Stimulated activated CD8-positive, alpha-beta memory T cell treated with anti-CD3 and anti-CD28 coated beads, Interleukin-2, amount 100 ng/mL, for 48 hours (primary cell): ENCODE measurements around the gene TMED10.
"Not testable (repeated sequence)": the region's sequence is repeated elsewhere in the genome, so short reads cannot be mapped to it uniquely, and the experiment has no call there.

Source experiments
- DNase-seq, 2 donors: peaks; one replicate each; pipeline ENCODE4 v3.0.0-alpha.2; 2020; ENCODE audit warnings: low read depth in 2 of 2

The TMED10 gene

GRCh38 chr14:75158843-75159614 is 17.4 kb downstream of the TMED10 start:
- no peak for DNase-seq

- no peak for DNase-seq
These were observed 19.5 kb downstream of the TMED10 start for GRCh38 chr14:75156901-75157300.

GRCh38 chr14:75156111-75156510 is 20.3 kb downstream of the TMED10 start:
- no peak for DNase-seq

DNA sequence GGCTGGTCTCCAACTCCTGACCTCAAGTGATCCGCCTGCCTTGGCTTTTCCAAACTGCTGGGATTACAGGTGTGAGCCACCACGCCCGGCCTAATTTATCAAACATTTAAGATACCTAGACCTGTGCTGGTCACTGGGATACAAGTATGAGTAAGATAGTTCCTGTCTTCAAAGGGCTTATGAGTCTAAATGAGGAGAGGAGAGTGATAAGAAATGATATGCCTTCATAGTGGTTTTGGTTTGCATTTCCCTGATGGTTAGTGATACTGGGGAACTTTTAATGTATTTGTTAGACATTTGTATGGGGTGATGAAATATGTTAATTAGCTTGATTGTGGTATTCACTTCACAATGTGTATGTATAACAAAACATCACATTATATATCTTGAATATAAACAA is 21.2 kb downstream of the TMED10 start:
- DNase-seq = no peak

DNA sequence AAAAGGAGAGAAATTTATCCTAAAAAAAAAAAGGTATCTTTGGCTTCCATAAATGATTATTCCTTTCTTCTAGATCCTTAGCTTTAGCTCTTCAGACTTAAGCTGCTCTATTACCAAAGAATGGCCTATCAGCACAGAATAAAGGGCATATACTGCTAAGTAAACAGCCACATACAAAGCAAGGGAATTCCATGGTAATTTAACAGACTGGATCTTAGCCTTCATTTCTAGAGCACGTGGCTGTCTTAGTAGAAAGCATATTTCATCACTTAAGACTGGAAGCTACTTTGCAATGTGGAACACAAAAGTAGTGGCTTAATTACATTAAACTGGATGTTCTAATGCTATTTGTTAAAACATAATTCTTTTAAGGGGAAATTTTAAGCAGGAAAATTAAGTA is 23.1 kb downstream of the TMED10 start:
- no peak for DNase-seq

GRCh38 chr14:75151851-75152250 is 24.6 kb downstream of the TMED10 start:
- DNase-seq = no peak

DNA sequence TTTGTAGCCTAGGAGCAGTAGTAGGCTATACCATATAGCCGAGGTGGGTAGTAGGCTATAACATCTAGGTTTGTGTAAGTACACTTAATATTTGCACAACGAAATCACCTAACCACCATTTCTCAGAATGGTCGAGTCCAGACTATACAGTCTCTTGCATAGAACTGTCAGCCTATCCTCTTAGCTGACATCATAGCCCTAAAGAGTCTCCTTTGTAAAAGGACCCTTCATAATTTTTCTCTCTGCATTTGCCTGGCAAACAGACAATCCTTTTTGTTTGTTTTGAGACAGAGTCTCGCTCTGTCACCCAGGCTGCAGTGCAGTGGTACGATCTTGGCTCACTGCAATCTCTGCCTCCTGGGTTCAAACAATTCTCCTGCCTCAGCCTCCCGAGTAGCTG is 25.8 kb downstream of the TMED10 start:
- DNase-seq = not testable (repeated sequence)

DNA sequence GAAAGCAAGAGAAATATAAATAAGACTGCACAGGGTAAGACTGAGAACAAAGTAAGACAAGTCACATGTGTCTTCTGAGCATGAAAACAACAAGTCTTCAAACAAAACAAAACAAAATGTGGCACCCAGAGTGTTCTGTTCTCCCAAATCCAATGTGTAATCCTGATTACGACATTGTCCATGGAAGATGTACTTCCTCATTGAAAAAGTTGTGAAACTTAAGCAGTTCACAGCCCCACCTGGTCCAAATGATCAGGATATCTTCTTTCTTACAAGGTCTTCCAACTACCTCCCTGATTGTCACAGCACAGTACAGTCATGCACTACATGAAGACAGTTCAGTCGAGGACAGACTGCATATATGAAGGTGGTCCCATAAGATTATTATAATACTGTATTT is 26.3 kb downstream of the TMED10 start:
- no peak for DNase-seq

DNA sequence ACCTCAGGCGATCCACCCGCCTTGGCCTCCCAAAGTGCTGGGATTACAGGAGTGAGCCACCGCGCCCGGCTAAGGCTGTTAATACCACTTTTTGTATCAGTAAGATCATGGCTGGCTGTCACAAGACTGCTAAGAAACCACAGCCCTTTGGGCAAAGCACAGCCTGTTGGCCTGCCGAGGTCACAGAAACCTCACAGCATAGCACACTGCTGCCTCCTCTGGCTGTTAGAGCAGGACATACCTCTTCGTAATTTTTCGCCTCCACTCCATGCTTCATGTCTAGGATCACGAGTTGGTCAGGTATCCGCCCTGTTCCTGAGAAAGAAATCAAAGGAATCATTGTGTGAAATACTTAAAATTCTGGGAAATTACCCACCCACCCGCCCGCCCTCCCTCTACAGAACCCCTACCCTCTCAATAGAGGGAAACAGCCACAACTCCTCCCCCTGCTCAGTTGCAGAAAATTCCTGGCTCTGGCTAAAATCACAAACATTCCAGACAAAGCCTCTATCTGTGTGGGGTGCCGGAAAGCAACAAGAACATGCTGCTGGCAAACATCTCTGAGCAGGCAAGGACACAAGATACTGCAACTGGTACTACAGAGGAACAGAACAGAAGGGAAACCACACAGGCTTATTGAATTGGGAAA is 28.9 kb downstream of the TMED10 start:
- DNase-seq = no peak

- no peak for DNase-seq
These were observed 31.5 kb downstream of the TMED10 start for GRCh38 chr14:75144944-75145343.

DNA sequence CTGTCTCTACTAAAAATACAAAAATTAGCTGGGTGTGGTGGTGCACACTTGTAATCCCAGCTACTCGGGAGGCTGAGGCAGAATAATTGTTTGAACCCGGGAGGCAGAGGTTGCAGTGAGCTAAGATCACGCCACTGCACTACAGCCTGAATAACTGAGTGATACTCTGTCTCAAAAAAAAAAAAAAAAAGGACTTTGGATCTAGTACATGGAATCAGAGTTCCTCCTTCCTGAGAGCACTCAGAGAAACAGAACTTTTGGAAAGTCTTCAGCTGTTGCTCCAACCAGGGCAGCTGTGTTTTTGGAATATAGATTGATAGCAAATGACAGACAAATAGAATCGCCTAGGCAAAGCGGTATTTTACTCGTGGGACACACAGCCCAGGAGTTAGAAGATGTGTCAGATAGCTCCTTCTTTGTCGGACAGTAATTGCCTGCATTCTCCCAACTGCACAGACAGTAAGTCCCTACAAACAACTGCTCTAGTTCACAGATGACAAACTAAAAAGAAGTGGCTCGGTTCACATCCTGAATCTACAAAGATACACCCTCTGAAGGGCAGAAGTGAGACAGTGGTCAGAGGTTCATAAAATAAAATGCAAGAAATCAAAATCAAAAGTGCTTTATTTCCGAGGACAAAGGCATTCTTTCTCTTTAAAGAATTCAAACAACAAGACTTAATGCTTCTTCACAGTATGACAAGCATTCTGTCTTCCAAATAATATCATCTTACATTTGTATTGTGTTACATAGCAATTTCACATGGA is 32.5 kb downstream of the TMED10 start:
- no peak for DNase-seq

- no peak for DNase-seq
These were observed 33.9 kb downstream of the TMED10 start for GRCh38 chr14:75142494-75142893.

GRCh38 chr14:75141967-75142366 is 34.4 kb downstream of the TMED10 start:
- DNase-seq = no peak

- DNase-seq = no peak
These were observed 35.4 kb downstream of the TMED10 start for GRCh38 chr14:75141062-75141461.

DNA sequence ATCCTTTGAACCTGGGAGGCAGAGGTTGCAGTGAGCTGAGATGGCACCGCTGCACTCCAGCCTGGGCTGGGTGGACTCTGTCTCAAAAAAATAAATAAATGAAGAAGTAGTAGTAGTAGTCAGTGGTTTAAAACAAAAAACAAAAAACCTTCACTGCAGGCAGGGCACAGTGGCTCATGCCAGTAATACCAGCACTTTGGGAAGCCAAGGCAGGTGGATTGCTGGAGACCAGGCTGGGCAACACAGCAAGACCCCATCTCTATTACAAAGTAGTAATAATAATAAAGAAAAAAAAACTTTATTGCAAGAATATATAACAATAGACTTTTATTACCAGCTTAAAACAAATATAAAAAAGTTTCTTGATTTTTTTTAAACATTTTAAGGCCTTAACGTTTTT is 35.8 kb downstream of the TMED10 start:
- no peak for DNase-seq

GRCh38 chr14:75139185-75139584 is 37.2 kb downstream of the TMED10 start:
- DNase-seq = no peak

GRCh38 chr14:75138492-75138891 is 37.9 kb downstream of the TMED10 start:
- no peak for DNase-seq

DNA sequence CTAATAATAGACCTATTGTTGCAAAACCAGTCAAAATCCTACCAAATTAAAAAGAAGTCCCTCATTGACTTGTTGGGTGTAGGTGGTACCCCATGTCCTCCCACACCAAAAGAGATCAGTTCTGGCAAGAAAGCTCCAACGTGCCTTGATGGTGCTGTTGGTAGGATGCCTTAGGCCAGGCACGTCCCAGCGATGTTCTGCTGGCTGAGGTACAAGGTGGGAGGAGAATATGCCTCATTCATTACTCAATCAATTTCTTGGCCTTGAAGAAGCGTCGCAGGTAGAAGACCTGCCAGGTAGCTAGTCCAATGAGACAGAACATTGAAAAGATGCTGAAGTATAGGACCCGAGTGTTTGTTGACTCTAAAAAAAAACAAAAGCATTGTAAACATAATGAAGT is 41.8 kb downstream of the TMED10 start:
- no peak for DNase-seq

DNA sequence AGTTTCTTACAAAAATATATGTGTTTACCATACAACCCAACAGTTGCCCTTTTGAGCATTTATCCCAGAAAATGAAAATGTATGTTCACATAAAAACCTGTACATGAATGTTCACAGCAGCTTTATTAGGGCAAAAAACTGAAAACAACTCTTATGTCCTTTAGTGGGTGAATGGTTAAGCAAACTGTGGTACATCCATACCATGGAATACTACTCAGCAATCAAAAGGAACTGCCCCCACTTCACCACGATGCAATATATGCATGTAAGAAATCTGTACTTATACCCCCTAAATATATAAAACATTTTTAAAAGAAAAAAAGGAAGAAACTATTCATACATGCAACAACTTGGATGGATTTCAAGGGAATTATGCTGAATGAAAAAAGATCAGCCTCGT is 42.8 kb downstream of the TMED10 start:
- no peak for DNase-seq

- no peak for DNase-seq
These were observed 43.9 kb downstream of the TMED10 start for GRCh38 chr14:75132382-75133086.

- DNase-seq = no peak
These were observed 47.8 kb downstream of the TMED10 start for GRCh38 chr14:75128596-75128990.

- no peak for DNase-seq
These were observed 48.4 kb downstream of the TMED10 start for GRCh38 chr14:75127903-75128595.
